ENCODE results near the gene ARL6IP4. TPM values are rescaled to one million over a fixed set of nuclear protein-coding genes. Genes with fewer than 3 reads are reported as not detected.

The ARL6IP4 gene
- total RNA-seq, 2 donors from 2014 or later: 173 to 228 TPM

DNA sequence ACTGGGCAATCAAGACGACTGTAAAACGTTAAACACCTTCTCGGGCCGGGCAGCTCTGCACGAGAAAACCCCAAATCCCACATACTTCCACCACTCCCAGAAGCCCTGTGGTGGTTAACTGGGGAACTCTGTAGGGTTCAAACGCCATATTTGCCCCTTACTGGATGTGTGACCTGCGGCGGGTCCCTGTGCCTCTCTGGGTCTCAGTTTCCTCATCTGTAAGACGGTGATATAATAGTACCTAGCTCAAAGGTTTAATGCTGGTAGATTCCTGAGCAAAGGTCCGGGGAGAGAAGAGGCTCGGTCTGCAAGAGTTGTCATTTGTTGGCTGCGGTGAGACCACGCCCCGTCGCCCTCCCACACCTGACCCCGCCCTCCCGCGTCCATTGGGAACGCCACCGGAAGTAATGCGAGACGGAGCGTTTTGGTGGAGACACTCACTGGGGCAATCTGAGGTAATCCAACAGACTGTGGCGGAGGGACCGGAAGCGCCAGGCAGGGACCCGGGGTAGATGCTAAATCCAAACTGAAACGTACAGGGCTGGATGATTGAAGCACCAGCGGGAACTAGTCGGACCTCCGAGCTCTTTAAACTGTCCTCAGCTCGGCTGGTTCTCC lies 6.1 kb upstream of the ARL6IP4 start:
- Histone ChIP-seq H3K4me3 (peak overlapping the region; percentile 91), H3K27me3 (replicated peaks; ENCODE audit: insufficient read depth) (no peaks in the 10 kb centered on the region)
- peak; percentile 86 for ATAC-seq (ENCODE audit: insufficient number of reproducible peaks, low FRiP score, low read depth)

DNA sequence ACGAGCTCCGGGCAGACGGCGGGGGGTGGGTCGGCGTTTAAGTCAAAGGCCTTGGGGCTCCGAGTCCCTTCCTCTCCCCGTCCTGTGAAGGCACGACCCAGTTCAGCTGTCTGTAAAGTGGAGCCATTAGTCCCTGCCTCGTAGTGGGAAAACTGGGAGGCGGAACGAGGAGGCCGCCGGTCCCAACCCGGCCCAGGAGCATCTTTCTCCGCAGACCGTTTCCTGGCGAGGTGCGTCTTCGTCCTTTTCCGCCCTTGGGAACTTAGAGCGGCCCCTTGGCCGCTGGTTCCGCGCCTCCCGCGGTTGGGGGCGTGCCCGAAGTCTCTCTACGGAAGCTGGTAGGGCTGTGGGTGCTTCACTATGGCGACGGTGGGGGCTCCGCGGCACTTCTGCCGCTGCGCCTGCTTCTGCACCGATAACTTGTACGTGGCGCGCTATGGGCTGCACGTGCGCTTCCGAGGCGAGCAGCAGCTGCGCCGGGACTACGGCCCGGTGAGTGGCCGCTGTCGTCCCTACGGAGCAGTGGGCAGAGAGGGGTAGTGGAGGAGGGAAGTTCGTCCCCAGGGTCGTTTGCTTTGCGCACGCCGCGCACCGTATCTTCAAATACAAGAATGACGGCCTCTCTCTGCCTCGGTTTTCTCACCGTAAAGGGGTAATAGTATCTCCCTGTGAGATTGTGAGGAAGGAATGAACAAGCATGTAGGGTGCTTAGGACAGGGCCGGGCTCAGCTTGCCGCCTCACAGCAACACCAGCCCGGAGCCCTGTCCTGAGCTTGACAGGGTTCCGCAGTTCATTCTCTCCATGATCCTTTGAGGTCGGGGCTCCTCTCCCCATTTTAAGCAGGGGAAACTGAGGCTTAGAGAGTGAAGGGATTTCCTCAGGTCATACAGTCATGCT lies 5.3 kb upstream of the ARL6IP4 start, which contains the start of gene OGFOD2:
Gene OGFOD2, plus strand, starts transcription at position 353 of the 898 bp plus-strand sequence. Its CDS starts 8 bp downstream, at position 361.
- no peaks in the 10 kb centered on the region for H3K9me3 ChIP-seq
- H3K4me3 ChIP-seq: peak within 1 kb of the TSS; percentile 91
- ATAC-seq (ENCODE audit: insufficient number of reproducible peaks, low FRiP score, low read depth) (peak; percentile 77), DNase-seq (ENCODE audit: low spot score) (peak; percentile 61)
- no peaks in the 10 kb centered on the region for H3K36me3 ChIP-seq
- no peaks in the 10 kb centered on the region for H3K27me3 ChIP-seq (replicated peaks; ENCODE audit: insufficient read depth)
- peaks cover 21 to 55% of the 10 kb centered on the region in 2 donors for H3K4me1 ChIP-seq (ENCODE audit: control insufficient read depth in 1 of 2, low read depth in 2 of 2)
- peak within 1 kb of the TSS; percentile 97 to 99 for H3K27ac ChIP-seq
- TF ChIP-seq, protein P1, sequence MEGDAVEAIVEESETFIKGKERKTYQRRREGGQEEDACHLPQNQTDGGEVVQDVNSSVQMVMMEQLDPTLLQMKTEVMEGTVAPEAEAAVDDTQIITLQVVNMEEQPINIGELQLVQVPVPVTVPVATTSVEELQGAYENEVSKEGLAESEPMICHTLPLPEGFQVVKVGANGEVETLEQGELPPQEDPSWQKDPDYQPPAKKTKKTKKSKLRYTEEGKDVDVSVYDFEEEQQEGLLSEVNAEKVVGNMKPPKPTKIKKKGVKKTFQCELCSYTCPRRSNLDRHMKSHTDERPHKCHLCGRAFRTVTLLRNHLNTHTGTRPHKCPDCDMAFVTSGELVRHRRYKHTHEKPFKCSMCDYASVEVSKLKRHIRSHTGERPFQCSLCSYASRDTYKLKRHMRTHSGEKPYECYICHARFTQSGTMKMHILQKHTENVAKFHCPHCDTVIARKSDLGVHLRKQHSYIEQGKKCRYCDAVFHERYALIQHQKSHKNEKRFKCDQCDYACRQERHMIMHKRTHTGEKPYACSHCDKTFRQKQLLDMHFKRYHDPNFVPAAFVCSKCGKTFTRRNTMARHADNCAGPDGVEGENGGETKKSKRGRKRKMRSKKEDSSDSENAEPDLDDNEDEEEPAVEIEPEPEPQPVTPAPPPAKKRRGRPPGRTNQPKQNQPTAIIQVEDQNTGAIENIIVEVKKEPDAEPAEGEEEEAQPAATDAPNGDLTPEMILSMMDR (IDR thresholded peaks at IDR 0.05): no peak

More for the DNA sequence above, 6.1 kb upstream of the ARL6IP4 start:
- peak; percentile 95 for DNase-seq (ENCODE audit: low spot score)
- H3K9me3 ChIP-seq: no peaks in the 10 kb centered on the region
- no peaks in the 10 kb centered on the region for H3K36me3 ChIP-seq
- peak overlapping the region; percentile 97 to 99 for H3K27ac ChIP-seq
- H3K4me1 ChIP-seq (ENCODE audit: control insufficient read depth in 1 of 2, low read depth in 2 of 2): peaks cover 17 to 48% of the 10 kb centered on the region in 2 donors
- TF ChIP-seq, protein P1 (IDR thresholded peaks at IDR 0.05): no peak

DNA sequence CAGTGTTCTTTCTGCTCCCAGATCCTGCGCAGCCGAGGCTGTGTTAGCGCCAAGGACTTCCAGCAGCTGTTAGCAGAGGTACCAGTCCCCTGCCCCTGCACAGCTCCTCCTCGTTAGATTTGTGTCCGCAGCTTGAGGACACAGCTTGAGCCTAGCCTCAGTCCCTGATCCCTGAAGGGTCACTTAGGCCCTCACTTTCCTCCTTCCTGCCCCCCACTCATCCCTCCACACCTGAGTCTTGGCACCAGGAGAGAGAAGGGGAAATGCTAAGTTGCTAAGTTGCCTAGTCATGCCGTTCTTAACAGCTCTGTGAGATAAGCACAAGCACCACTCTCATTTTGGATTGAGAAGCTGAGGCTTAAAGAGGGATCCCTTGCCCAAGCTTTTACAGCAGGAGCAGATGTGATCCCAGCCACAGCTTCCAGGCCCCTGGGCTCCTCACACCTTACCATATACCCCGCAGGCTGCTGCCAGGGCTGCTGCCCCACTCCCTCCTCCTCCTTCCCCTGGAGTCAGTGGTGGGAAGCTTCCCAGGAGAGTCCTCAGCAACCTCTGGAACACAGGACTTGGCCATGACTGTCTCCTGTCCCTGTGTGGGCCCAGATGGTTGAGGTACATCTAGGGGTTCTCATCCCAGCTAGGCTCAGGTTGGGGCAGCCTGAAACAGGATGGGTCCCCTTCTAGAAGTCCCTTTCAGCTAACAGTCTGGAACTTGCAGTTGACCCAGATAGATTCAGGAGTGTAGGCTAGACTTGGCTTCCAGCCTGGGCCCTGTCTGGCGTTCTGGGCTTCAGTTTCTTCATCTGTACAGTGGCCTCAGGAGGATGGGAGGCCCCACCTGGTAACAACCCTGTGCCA lies 4.5 kb upstream of the ARL6IP4 start:
- peak overlapping the region; percentile 91 for H3K4me3 ChIP-seq
- DNase-seq (ENCODE audit: low spot score): no peak
- ATAC-seq (ENCODE audit: insufficient number of reproducible peaks, low FRiP score, low read depth): no peak
- H3K27ac ChIP-seq: peak overlapping the region in 1 of 2 donors; percentile 99
- H3K27me3 ChIP-seq (replicated peaks; ENCODE audit: insufficient read depth): no peaks in the 10 kb centered on the region
- peaks cover 21 to 55% of the 10 kb centered on the region in 2 donors for H3K4me1 ChIP-seq (ENCODE audit: control insufficient read depth in 1 of 2, low read depth in 2 of 2)
- H3K36me3 ChIP-seq: no peaks in the 10 kb centered on the region
- no peaks in the 10 kb centered on the region for H3K9me3 ChIP-seq
- TF ChIP-seq, protein P1 (IDR thresholded peaks at IDR 0.05): no peak

DNA sequence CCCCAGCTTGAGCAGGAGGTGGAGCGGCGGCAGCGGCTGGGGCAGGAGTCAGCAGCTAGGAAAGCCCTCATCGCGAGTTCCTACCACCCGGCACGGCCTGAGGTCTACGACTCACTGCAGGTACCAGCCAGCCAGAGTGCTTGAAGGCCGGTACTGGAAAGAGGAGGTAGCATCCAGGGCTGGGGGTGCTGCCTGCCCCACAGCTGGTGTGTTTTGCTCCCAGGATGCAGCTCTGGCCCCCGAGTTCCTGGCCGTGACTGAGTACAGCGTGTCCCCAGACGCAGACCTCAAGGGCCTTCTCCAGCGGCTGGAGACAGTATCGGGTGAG lies 3.9 kb upstream of the ARL6IP4 start:
- ATAC-seq (ENCODE audit: insufficient number of reproducible peaks, low FRiP score, low read depth): no peak
- no peak overlapping the region for H3K27ac ChIP-seq
- no peak overlapping the region for H3K4me3 ChIP-seq

More for the DNA sequence above, 3.9 kb upstream of the ARL6IP4 start:
- Histone ChIP-seq H3K27me3 (replicated peaks; ENCODE audit: insufficient read depth) (no peaks in the 10 kb centered on the region), H3K4me1 (ENCODE audit: control insufficient read depth in 1 of 2, low read depth in 2 of 2) (peaks cover 26 to 61% of the 10 kb centered on the region in 2 donors), H3K36me3 (no peaks in the 10 kb centered on the region), H3K9me3 (no peaks in the 10 kb centered on the region)
- no peak for DNase-seq (ENCODE audit: low spot score)
- TF ChIP-seq, protein P1 (IDR thresholded peaks at IDR 0.05): no peak

Data from thoracic aorta (tissue), 2 donors.